IPS-11a (cell line): ENCODE measurements around the gene PARP16.
"Not testable (repeated sequence)": the region's sequence is repeated elsewhere in the genome, so short reads cannot be mapped to it uniquely, and the experiment has no call there.

Source experiments
- H3K4me3 ChIP-seq: one replicate; pipeline ENCODE4 v1.5.1; 2013; ENCODE audit warnings: low read depth, low read length, control low read depth

The PARP16 gene

DNA sequence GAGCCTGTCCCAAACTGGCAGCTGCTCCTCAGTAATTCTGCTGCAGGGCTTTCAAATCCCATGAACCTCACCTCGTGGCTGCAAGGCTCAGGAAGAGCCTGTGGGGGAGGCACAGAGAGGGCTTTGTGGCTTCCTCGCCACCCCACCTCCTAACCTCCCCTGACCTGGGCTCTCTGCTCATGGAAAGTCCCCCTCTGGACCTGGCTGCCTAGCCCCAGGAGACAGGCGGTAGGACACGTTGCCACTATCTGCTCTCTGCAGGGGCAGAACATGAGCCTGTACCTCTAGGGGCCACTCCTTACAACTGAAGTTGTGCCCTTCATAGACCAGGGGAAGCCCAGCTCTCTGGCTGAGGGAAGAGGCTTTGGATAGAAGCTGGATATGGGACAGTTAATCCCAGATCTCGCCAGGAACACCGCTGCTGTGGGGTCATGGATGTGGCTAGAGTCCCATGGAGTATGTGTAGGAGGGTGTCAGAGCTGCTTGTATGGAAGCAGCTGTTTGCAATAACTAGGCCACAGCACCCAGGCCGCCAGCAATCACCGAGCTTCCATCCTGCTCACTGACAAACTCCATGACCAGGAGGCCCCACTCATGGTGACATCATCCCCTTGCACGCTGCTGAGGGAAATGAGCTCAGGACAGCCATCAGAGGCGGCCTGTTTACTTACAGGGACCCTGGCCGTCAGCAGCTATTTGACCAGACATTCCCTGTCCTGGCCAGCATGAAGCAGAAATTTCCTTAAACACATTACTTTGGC is 41.4 kb downstream of the PARP16 start:
- no peak overlapping the region for H3K4me3 ChIP-seq

DNA sequence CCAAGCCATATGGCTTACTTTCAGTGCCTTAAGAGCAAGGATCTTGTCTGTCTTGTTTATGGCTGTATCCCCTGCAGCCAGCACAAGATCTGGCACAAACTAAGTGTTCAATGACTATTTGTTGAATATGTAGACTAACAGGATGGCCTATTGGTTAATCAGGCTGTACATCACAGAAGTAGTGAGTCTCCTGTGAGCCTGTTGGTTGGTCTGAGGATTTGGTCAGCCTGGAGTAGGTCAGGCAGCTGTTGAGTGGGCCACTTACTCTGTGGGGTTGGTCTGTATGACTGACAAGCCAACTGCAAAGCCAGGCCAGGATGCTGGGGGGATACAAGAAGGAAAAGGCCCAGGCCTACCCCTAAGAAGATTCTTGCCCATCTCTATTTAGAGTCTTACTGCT is 42.0 kb downstream of the PARP16 start:
- no peak overlapping the region for H3K4me3 ChIP-seq

DNA sequence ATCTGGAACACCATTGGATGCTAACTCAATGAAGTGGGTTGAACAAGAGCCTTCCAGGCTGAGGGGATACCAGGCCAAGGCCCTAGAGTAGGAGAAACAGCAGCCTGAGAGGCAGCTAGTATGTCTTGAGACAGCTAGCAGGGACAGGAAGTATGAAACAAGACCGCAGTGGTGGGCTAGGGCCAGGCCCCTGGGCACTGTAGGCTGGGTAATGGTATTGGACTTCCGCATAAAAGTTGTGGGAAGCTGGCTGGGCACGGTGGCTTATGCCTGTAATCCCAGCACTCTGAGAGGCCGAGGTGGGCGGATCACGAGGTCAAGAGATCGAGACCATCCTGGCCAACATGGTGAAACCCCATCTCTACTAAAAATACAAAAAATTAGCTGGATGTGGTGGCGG is 50.2 kb downstream of the PARP16 start:
- H3K4me3 ChIP-seq: not testable (repeated sequence)

DNA sequence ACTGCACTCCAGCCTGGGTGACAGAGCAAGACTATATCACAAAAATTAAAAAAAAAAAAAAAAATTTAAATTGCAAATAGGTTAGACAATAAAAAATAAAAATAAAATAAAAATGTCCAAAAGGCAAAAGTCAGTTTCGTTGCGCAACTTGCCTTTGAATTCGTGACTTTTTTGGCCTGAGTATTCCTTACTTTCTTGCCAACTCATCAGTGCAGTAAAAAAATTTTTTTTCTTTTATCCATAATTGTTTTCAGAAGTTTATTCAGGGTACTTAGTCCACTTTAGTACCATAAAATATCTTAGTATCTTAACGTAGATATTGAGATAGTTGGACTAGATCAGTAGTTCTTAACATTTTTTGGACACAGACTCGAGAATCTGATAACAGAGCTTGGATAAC is 53.0 kb downstream of the PARP16 start:
- H3K4me3 ChIP-seq: no peak overlapping the region

DNA sequence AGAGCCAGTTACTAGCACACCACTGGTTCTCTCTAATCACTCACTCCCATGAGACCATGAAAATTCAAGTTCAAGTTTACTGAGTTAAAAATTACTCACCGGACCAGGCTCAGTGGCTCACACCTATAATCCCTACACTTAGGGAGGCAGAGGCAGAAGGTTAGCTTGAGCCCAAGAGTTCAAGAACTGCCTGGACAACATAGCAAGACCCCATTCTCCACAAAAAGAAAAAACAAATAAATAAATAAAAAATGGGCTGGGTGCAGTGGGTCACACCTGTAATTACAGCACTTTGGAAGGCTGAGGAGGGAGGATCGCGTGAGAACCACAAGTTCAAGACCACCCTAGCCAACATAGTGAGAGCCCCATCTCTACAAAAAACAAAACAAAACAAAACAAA is 54.2 kb downstream of the PARP16 start:
- H3K4me3 ChIP-seq: no peak overlapping the region

DNA sequence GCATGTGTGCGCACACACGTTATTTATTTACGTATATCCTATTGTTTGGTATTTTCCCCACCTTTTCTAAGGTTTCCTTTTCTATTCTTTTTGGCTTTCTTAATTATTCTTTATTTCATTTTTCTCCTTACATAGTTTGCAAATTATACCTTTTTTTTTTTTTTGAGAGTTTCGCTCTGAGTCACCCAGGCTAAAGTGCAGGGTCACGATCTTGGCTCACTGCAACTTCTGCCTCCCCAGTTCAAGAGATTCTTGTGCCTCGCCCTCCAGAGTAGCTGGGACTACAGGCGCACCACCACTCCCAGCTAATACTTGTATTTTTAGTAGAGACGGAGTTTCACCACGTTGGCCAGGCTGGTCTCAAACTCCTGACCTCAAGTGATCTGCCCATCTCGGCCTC is 55.4 kb downstream of the PARP16 start:
- H3K4me3 ChIP-seq: no peak overlapping the region

DNA sequence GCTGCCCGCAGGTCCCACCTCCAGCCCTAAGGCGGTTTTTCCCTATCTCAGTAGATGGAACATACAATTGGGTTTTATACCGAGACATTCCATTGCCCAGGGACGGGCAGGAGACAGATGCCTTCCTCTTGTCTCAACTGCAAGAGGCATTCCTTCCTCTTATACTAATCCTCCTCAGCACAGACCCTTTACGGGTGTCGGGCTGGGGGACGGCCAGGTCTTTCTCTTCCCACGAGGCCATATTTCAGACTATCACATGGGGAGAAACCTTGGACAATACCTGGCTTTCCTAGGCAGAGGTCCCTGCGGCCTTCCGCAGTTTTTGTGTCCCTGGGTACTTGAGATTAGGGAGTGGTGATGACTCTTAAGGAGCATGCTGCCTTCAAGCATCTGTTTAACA is 59.8 kb downstream of the PARP16 start:
- H3K4me3 ChIP-seq: not testable (repeated sequence)

DNA sequence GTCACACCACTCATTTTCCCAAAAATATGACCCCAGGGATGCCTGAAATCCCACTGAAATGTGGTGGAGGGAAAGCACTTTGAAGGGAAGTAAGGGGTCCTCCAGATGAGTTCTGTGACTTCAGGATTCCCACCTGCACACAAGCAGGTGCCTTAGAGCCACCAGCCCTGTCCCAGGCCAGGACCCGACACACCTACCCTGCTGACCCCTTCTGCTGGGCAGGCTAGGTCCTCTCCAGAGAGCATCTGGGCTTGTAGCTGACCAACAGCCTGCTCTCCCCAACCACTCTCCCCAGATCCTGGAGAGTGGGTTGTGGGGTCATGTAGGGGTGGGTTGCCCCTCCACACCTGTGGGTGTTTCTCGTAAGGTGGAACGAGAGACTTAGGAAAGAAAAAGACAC is 60.5 kb downstream of the PARP16 start:
- H3K4me3 ChIP-seq: no peak overlapping the region

DNA sequence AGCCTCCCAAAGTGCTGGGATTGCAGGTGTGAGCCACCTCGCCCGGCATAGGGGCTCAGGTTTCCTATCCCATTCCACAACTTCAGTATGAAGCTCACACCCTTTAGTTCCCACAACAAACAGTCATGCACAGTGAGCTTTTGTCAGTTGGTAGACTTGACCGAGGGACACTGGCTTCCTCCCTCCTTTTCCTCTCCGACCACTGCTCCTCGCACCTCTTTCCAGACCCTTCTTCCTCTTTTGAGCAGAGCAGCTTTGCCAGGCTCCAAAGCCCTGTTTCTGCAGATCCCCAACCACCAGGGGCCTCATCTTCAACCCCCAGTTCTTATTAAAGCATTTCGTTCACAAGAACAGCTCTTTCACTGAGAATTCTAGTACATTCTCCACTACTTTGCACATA is 62.7 kb downstream of the PARP16 start:
- H3K4me3 ChIP-seq: no peak overlapping the region

DNA sequence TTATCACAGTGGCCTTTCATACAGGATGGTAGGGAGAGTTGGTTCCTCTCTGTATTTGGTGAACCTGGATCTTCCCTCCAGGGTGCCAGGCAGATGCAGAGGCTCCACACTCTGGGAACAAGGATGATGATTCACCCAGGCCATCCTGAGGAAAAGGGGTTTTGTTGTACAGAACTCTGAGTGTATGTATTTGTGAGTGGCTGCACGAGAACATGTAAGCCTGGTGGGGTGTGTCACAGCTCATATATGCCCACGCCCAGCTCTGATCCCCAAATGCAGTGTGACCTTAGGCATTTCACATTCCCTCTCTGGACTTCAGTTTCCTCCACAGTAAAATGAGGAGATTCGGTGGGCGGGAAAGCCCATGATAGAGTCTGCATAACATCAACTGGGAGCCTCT is 63.8 kb downstream of the PARP16 start:
- no peak overlapping the region for H3K4me3 ChIP-seq

DNA sequence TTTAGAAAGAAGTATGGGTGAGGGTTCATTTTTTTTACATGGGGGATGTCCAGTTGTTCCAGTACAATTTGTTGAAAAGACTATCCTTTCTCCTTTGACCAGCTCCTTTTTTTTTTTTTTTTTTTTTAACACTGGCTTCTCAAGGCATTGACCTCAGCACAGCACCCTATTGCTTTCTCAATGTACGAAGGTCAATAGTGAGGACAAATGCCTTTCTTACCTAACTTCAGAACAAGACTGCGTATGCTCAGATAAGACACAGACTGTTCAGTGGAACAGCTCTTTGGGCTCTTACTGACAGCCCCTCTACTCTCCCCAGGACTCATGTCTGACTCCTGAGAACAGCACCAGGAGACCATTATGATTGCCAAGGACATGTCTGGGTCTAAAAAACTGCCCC is 65.0 kb downstream of the PARP16 start:
- H3K4me3 ChIP-seq: no peak overlapping the region

DNA sequence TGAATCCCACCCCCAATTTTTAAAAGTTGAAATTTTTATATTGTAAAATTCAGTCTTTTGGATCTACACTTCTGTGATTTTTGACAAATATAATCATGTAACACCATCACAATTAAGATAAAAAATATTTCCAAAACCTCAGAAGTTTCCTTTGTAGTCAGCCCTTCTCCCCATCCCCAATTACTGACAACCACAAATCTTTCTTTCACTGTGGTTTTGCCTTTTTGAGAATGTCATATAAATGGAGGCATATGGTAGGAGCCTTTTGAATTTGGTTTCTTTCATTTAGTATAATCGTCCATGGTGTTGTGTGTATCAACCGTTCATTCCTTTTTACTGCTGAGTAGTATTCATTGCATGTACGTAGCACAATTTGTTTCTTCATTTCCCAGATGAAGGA is 67.5 kb downstream of the PARP16 start:
- no peak overlapping the region for H3K4me3 ChIP-seq

DNA sequence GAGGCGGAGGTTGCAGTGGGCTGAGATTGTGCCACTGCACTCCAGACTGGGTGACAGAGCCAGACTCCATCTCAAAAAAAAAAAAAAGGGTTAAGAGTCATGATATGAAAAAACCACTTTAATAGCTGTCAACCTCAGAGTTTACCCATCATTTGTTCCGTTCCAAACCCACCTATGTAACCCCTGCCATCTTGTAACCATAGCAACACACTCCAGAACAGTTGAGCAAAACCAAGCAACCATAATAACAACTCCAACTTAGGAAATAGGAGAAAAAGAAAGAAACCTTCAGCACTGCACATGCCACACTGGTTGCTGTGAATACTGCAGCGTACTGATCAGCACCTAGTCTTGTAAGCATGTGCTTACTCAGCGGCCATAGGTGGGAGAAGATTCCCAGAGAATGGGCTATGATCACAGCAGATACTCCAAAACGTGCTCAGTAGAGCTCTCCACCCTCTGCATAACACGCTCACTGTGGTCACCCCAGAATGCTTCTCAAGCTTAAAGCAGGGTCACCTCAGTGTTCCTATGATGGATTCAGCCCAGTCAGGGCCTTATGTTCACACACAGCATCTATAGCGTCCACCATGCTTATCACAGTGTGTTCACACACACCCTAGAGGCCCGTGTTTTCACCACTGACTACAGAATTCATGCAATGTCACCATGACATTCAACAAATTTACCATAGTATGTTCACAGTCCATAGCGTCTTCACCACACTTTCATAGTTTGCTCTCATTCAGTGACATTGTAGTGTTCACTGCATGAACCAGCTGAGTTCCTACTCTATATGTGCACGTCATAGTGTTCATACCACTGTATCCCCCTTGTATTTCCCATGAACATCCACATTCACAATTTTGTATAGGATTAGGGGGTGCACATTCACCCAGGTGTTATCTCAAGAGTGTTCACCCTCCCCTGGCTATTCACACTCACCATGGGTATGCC is 68.9 kb downstream of the PARP16 start:
- no peak overlapping the region for H3K4me3 ChIP-seq

DNA sequence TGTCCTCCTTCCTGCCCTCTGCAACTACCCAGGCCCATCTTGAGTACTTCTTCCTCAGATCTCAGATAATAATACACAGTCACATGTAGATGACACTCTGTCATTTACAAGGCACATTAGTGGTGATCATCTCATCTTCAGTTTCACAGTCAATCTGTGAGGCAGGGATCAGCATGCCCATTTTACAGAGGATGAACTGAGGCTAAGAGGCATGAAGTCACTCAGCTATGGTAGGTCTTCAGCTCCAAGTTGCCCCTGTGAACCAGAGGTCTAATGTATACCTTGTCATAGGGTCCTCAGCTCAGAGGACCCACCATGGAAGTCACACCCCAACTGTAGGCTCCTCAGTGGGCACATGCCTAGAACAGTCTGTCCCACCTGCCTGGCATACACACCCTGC is 71.2 kb downstream of the PARP16 start:
- H3K4me3 ChIP-seq: no peak overlapping the region

DNA sequence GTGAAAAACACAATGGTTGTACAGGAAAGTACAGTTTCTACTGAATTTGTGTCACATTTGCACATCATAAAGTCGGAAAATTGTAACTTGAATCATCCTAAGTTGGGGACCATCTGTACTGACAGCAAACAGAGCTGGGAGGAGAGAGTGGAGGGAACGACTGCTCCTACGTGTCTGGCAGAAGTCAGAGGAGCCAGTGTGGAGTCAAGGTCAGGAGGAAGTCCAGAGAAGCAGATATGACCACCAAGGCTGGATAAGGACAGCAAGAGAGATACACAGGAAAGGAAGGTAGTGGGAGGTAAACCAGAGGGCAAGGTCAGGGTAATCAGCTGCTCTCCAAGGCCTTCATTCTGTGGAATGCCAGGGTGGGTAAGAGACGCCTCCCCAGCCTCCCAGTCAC is 72.7 kb downstream of the PARP16 start:
- no peak overlapping the region for H3K4me3 ChIP-seq

DNA sequence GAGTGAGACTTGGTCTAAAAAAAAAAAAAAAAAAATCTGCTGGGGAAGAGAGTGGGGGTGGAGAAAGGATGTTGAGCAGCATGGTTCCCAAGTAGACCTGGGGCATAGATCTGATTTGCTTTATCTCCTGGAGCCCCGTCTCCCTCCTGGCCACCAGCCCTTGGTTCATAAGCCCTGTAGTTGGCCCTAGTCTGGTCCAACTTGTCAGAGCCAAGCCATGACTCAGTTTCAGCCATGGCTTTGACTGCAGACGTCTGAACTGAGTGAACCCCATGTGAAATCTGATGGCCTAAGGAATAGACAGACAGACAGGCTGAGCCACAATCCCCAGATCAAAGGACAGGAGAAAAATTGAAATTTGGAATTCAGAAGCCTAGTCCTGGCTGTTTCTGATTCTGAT is 73.4 kb downstream of the PARP16 start:
- no peak overlapping the region for H3K4me3 ChIP-seq

DNA sequence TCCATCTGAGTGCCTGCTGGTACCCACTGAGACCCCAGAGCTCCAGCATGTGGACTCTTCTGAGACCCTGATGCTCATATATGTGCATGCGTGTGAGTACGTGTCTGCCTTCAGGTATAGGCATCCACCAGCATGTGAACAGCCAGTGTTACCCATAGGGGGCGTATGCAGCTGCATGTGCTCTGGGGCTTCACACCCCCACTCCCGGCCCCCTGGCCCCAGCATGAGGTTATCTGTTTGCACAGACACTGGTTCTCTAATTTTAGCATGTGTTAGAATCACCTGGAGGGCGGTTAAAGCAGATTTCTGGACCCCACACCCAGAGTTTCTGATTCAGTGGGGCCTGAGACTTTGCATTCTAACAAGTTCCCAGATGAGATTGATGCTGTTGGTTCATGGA is 74.6 kb downstream of the PARP16 start:
- H3K4me3 ChIP-seq: no peak overlapping the region

DNA sequence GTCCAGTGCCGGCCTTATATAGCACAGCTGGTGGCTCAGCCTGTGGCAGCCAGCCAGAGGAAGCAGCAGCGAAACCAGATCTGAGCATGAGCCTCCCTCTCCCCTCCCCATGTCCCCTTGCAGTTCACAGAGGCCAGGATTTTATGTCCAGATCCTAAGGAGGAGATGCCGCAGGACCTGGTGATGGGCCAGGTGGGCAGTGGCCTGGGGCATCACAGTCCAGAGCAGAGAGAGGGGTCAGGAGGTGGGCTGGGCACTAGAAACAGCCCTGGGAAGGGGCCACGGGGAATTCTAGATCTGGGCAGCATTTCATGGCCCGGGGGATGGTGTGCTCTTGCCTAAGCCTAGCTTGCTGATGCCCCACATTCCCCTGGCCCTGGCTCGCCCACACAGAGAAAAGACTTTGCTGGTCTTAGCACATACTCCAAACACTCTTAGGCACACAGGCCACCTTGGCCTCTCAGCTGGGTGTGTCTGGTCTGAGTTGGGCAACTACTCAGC is 75.2 kb downstream of the PARP16 start:
- no peak overlapping the region for H3K4me3 ChIP-seq

DNA sequence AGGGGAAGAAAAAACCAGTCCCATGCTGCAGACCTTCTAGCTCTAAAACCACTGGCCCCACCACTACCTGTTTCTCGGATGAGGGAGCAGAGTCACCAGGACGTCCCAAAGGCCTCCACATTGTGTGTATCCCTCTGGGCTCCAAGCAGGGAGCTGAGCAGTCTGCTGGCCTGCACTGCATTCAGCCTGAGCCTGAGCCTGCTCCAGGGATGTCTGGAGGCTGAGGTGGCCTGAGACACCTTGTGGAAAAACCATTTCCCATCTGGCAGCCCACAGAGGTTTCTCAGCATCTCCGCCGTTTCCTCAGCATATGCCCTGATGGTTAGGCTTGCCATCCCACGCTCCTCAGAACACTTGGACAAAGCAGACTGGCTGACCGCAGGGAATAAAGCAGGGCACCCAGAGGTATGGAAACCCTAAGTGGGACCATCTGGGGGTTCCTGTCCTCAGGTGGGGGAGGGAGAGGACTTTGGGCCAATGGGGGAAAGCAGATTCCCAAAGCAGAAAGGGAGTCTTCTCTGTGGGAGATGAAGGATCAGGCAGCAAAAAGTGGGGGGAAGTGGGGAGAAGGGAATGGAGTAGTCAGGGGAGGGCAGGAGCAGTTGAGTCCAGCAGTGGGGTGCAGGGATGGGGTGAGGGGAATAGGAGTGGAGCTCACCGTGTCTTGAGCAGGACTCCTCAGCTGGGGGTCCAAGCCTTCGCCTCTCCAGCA is 75.8 kb downstream of the PARP16 start, which contains the start of gene CILP:
Gene CILP (minus strand): TSS at position 704 of the 712 bp plus-strand sequence. CDS start 1,718 bp downstream, outside the sequence.
- no peak within 1 kb of the TSS for H3K4me3 ChIP-seq

DNA sequence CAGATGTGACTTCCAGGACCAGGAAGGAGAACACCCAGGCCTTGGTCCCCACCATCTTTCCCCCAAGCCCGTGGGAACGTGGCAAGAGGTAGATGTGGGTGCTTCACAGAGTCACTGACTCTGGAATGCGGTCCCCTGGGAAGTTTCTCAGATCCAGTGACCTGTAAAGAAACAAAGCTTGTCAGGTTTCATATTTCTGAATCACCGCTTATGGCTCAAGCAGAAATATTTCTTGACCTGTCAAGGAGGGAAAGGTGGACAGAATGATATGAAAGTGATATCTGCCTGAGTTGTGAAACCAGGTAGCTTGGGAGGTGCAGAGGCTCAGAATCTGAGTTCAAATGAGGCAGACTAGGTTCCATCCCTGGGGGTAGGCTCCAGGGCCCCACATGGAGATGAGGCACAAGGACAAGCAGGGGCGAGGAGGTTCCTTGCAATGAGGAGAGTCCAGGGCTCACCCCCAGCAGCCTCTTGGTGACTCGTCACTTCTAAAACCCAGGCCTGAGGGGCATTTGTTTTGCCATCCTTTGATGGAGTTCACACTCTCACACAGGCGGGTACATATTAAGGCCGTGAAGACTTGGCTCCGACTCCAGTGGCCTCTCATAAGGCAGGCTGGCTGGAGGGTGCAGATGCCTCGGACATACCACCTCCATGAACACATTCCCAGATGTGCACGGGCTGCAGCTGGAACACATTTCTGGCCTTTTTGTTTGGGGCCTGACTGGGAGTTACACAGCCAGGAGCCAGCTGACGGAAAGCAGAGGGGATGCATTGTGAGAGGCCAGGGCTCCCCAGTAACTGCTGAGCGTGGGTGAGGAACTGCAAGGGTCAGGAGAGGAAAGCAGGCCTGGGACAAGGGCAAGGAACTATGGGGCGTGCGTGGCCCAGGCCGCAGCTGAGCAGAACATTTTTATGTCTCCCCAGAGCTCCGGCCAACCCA is 76.7 kb downstream of the PARP16 start:
- H3K4me3 ChIP-seq: no peak overlapping the region
